GM10847 (cell line): ENCODE results near the gene RNF166.

Source experiments
- POLR2A ChIP-seq: IDR thresholded peaks from 2 replicates; pipeline ENCODE4 v1.6.1; 2011; ENCODE audit not compliant: insufficient read length; ENCODE audit errors: extremely low read depth

RNF166 gene

GRCh38 chr16:88695753-88696152, 10.5 kb downstream of the RNF166 start:
- no peak for TF ChIP-seq POLR2A

GRCh38 chr16:88695218-88695617, 11.0 kb downstream of the RNF166 start:
- no peak for TF ChIP-seq POLR2A

GRCh38 chr16:88694221-88695087, 11.8 kb downstream of the RNF166 start:
- TF ChIP-seq POLR2A = no peak

GRCh38 chr16:88693420-88694177, 12.6 kb downstream of the RNF166 start:
- TF ChIP-seq POLR2A = no peak

GRCh38 chr16:88692861-88693260, 13.3 kb downstream of the RNF166 start:
- no peak for TF ChIP-seq POLR2A

- no peak for TF ChIP-seq POLR2A
These were observed 14.2 kb downstream of the RNF166 start for GRCh38 chr16:88691924-88692560.

GRCh38 chr16:88691129-88691813, 14.9 kb downstream of the RNF166 start:
- no peak for TF ChIP-seq POLR2A

GRCh38 chr16:88690341-88691128, 15.7 kb downstream of the RNF166 start:
- no peak for TF ChIP-seq POLR2A

- TF ChIP-seq POLR2A = no peak
These were observed 18.0 kb downstream of the RNF166 start for GRCh38 chr16:88688013-88688778.

GRCh38 chr16:88687676-88688012, 18.6 kb downstream of the RNF166 start:
- no peak for TF ChIP-seq POLR2A

GRCh38 chr16:88687254-88687576, 19.0 kb downstream of the RNF166 start:
- no peak for TF ChIP-seq POLR2A

- TF ChIP-seq POLR2A = no peak
These were observed 19.6 kb downstream of the RNF166 start, which contains the start of gene SNAI3 for GRCh38 chr16:88686439-88687253. TSS of gene SNAI3 (minus strand) at chr16:88686507. CDS start at chr16:88686406, 101 bp downstream.

- TF ChIP-seq POLR2A = no peak
These were observed 20.2 kb downstream of the RNF166 start for GRCh38 chr16:88686062-88686438.
